Stimulated activated CD8-positive, alpha-beta memory T cell treated with anti-CD3 and anti-CD28 coated beads, Interleukin-7, amount 100 ng/mL, for 4 hours (primary cell): ENCODE measurements around the gene TMEM154.

Experiments used
- DNase-seq, 2 donors: peaks; one replicate each; pipeline ENCODE4 v3.0.0-alpha.2; 2020; ENCODE audit warnings: low read depth in 2 of 2

TMEM154 gene

GRCh38 chr4:152591876-152592275 lies 87.9 kb downstream of the TMEM154 start:
- DNase-seq, result no peak

DNA sequence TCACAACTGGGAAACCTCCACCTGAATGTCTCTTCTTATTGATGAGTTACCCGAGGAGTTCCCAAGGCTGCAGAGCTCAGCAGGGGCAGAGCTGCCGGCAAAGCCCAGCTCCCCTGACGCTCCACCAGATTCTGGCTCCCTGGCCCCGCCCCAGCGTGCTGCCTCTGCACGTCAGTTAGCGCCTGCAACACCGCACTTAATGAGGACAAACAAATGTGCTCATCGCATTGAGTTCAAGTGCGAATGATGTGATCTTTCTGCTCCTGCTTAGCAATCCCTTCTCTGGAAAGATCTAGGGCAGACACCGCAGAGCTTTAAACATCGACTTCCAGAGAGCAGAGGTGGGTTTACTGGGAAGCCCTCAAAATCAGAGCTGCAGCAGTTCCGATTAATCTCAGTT lies 88.4 kb downstream of the TMEM154 start:
- DNase-seq, result peak in 1 of 2 donors; percentile 0

DNA sequence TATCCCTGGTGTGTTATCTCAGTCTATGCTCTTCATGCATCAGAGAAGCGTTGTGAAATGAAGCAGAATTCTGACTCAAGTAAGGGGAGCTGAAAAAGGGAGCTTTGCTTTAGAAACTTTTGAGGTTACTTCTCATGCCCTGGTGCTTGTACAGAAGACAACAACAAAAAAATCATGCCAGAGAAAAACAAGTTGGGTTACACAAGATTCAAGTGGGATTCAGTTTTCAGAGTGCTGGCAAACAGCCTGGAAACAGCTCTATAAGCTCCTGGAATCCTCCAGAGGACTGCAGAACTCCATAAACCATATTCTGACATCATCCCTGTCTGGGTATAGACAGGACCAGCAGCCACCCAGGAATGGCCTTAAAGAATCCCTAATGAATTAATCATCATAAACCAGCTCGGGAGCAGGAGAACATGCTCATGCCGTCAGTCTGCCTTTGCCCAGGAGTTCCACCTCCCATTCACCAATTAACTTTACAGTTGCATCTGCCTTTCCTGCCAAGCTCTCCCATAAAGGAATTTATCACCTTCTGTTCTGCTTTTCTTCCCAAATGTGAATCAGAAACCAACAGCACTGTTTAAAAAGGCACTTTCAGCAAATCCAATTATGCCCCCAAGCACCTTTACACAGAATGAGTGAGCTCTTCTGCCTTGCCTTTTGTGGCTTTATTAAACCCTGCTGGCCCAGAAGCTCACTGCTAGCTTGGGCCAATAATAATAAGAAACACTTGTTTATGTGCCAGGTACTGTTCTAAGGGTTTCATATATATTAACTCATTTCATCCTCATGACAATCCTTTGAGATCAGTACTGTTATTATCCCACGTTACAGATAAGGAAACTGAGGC lies 89.4 kb downstream of the TMEM154 start:
- DNase-seq, result no peak

DNA sequence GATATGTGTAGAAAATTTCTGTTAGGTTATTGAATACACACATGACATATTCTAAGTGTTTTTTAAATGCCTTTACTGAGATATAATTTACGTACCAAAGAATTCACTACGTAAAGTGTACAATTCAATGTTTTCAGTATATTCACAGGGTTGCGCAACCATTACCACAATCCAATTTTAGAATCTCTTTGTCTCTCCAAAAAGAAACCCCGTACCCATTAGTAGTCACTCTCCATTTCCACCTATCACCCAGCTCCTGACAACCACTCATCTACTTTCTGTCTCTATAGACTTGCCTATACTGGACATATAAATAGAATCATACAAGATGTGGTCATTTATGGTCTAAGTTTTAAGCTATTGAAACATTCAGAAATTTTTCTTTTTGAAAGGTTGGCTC lies 90.9 kb downstream of the TMEM154 start:
- DNase-seq, result no peak

DNA sequence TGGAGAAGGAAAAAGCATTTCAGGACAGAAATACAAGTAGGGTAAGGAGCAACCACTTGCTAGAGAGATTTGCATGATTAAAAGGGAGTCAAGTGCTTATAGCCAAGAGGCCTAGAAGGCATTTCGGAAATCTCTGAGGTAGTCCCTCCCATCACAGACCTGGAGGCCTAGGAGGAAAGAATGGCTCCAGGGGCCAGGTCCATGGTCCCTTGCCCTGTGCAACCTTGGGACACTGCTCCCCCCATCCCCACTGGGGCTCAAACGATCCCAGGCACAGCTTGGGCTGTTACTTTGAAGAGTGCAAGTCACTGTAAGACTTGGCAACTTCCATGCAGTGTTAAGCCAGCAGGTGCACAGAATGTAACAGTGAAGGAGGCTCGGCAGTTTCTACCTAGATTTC lies 92.7 kb downstream of the TMEM154 start:
- no peak for DNase-seq

GRCh38 chr4:152586668-152587067 lies 93.1 kb downstream of the TMEM154 start:
- no peak for DNase-seq

- DNase-seq, result no peak
Observed at GRCh38 chr4:152585023-152585441, 94.8 kb downstream of the TMEM154 start.

DNA sequence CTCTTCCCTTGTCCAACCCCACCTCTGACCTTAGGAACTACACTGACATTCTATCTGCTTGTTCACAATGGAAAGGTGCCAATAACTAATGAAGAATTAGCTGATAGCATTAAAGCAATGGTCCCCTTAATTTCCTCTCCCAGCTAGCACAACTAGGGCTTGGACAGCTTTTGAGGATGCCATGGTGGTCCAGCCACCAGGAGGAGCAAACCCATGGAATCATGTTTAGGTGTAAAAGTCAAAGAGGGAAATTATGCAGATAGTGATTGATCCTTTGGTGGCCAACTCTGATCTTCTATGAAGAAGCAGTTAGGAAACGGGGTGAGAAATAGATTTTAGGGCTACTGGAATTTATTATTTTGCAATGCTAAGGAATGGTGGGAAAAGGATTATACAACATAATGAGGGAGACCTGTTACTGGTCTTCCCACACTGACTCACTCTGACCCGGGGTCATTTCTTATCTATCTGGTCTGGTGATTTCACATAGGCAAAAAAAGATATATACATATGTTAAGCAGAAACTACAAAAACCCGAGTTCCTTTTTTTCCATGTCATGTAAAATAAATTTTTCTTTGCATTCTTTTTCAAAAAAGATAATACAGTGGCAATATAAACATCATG lies 98.1 kb downstream of the TMEM154 start:
- no peak for DNase-seq

- DNase-seq, result no peak
Observed at GRCh38 chr4:152579916-152580315, 99.9 kb downstream of the TMEM154 start.

DNA sequence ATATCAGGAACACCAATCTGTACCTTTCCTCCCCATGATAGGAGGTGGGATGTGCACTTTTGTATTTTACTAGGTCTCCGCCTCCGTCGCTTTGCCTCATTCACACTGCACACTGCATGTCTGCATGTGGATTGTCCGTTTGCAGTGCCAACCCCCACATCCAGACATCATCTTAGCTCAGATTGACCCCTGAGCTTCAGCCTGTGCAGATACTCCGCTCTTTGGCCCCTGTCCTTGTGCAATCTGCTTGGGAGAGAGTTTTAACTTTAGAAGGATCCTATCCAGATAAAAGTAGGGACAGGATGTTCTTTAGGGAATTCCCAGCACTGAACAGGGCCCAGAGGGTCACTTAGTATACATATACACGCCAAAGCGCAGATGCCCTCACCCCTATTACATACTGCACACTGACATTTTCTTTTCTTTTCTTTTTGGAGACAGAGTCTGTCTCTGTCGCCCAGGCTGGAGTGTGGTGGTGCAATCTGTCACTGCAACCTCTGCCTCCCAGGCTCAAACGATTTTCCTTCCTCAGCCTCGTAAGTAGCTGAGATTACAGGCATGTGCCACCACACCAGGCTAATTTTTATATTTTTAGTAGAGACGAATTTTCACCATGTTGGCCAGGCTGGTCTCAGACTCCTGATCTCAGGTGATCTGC lies 100.6 kb downstream of the TMEM154 start:
- DNase-seq, result no peak

GRCh38 chr4:152578670-152579069 lies 101.1 kb downstream of the TMEM154 start:
- no peak for DNase-seq

DNA sequence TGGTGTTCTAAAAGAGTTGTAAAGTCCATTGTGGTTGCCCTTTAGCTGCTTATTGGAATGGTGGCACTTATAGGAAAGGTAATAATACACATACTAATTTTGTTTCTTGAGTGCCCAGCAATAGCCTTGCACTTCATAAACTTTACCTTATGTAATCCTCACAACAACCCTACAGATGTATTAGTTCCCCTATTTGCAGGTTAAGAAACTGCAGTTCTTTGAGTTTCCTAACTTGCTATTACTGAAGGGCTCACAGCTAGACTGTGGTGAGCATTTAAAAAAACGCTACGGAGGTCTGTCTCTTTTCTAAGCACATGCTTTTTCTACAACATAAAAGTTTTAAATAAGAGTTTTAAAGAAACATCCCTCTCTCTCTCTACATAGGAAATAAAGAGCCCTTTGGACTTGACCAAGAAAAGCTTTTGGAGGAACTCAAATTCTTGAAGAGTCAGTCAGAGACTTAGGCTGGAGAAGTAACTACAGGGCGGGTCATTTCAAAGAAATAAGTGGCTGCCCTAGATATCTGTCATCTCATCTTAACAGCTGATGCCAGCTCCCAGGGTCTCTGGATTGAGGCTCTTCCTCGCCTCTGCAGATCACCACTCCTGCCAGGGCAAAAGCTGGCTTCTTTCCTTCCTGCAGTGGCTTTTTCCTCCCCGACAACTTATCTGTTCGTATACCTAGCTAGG lies 101.9 kb downstream of the TMEM154 start:
- no peak for DNase-seq

DNA sequence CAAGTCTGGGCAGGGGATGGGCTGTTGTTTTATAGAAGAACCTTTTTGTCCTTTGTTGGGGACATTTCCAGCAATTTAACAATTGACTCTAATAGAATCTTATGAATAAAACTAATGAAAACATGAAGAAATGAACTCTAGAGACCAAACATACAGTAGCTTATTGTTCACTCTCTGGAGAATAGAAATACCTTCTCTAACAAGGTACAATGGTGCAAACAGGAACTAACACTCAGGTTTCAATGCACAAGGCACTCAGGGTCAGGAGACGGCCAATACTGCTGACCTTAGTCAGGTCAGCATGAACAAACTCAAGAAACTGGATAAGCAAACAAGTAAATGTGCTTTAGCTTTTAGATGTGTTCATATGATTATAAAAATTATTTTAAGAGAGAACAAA lies 104.3 kb downstream of the TMEM154 start:
- no peak for DNase-seq

GRCh38 chr4:152573861-152574260 lies 105.9 kb downstream of the TMEM154 start:
- no peak for DNase-seq

GRCh38 chr4:152572417-152573086 lies 107.2 kb downstream of the TMEM154 start:
- no peak for DNase-seq

DNA sequence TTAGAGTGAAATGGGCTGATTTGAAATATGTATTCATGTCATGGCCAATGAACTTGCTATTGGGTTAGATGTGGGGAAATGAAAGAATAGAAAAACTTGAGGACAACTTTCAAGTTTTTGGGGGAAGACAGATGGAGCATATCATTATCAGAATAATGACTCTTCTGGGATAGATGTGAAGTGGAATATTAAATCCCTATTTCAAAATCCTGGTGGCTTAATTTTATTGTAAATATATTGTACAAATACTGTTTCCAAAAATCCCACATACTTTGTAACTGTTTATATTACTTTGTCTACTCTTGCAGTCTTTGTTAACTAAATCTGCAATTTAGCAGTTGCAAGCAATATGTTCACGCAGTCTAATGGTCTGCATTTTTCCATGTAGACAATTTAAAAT lies 108.0 kb downstream of the TMEM154 start:
- no peak for DNase-seq

- DNase-seq, result no peak
Observed at GRCh38 chr4:152571296-152571695, 108.5 kb downstream of the TMEM154 start.
